Mucosa of gallbladder (tissue), 1 donor: ENCODE measurements around the gene TESPA1. TPM values are rescaled to one million over a fixed set of nuclear protein-coding genes. Genes with fewer than 3 reads are reported as not detected.
"Not testable (repeated sequence)": the region's sequence is repeated elsewhere in the genome, so short reads cannot be mapped to it uniquely, and the experiment has no call there.

Source experiments
- DNase-seq: peaks from one replicate; pipeline ENCODE4 v3.0.0-alpha.2; 2020; ENCODE audit warnings: low spot score
- total RNA-seq: library from RNA; stranded (reverse); gene quantifications from one replicate; pipeline ENCODE4 v1.2.1, GENCODE V29; 2021
- donor health status: DM: no; HTN: no; CAD: no.

The TESPA1 gene
- 4.1 TPM for total RNA-seq

DNA sequence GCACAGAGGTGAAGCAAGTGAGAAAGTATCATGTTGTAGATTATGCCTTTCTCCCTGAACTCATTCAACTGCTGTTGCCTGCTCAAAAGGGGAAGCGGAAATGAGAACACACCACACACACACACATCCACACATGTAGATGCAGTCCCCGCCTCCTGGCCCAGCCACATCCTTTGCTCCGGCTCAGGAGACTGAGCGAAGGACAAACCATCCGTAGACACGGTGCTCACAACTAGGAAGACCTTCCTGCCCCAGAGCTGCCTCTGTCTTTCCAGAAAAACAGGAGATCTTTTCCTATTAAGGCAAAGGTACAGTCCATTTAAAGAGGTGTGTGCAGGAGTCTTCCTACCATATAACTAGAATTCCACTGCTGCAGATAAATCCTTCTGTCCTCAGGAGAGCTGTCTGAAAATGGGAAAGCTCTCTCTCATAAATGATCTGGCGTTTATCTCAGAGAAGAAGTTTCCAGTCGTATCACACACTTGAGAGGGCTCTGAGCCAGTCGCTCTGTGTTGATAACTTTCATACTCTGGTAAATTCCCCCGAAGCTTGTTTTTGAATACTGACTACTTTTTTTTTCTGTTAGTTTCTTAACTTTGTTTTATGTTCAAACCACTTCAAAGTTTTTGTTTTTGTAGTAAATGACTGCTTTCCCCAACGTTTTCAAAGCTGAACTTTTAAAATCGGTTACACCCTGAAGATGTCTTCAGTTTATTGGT lies at the start of gene TESPA1:
Gene TESPA1, minus strand, starts transcription at position 105 of the 719 bp plus-strand sequence. CDS start 10,200 bp downstream, outside the sequence.
- peak; percentile 71 for DNase-seq

- DNase-seq: no peak
Measured at GRCh38 chr12:55034218-55034617, 49.7 kb upstream of the TESPA1 start.

- DNase-seq: no peak
Measured at GRCh38 chr12:55025508-55025907, 40.9 kb upstream of the TESPA1 start.

DNA sequence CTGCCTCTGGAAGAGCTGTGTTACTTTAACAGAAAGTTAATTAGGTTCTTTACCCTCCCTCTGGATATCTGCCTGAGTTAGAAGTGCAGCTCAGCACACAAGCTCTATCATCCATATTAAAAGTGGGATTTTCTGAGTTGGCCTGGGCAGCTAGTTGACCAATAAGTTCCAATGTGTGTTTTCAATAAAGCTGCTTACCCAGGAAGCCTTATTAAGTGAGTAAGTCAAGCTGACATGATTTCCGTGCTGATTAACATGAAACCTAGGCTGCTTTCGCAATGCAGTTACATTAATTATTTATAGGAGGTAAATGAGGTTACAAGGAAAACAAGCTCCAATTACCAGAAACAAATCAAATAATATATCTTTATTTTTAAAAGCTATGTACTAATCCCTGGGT lies 40.0 kb upstream of the TESPA1 start:
- no peak for DNase-seq

GRCh38 chr12:55019784-55020183 lies 35.2 kb upstream of the TESPA1 start, which contains the start of gene NEUROD4:
Gene NEUROD4, plus strand, starts transcription at chr12:55019974. Its CDS starts 6,466 bp downstream, at chr12:55026440.
- peak; percentile 32 for DNase-seq

- DNase-seq: no peak
Measured at GRCh38 chr12:55017416-55017925, 32.9 kb upstream of the TESPA1 start.

GRCh38 chr12:55008944-55009585 lies 24.5 kb upstream of the TESPA1 start:
- DNase-seq: no peak

DNA sequence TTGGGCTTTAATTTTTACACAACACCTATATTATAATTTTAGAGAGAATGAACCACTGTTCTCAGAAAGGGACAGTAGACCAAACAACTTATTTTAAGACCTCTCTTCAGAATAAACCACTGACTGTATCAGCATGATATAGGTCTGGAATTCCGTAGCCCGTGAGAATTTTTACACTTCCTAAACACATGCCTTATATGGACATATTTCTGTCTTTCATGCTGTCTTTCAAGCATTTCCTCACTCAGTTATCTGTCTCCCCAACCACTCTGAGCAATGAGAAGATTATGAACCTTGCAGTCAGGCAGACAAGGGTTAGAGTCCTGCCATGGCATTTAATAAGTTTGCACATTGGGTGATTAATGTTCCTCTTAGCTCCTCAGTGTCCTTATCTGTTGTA lies 17.8 kb upstream of the TESPA1 start:
- no peak for DNase-seq

- no peak for DNase-seq
Measured at GRCh38 chr12:55001198-55001868, 16.8 kb upstream of the TESPA1 start.

DNA sequence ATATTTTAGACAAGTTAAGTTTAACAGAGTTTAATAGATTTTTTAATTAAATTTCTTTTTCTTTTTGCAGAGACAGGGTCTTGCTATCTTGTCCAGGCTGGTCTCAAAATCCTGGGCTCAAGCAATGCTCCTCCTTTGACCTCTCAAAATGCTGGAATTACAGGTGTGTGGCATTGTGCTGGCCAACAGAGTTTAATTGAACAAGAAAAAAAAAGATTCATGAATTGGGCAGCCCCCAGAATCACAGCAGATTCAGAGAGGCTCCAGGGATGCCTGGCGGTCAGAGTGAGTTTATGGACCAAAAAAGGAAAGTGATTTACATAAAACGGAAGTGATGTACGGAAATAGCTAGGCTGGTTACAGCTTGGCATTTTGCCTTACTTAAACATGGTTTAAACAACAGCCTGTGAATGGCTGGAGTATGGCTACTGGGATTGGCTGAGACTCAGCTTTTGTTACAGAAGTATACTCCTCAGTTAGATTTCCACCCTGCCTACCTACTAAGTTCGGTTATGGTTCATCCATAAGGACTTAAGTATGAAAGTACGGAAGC lies 14.5 kb upstream of the TESPA1 start:
- DNase-seq: no peak

- DNase-seq: no peak
Measured at GRCh38 chr12:54997929-54998522, 13.5 kb upstream of the TESPA1 start.

GRCh38 chr12:54996205-54996604 lies 11.6 kb upstream of the TESPA1 start:
- no peak for DNase-seq

- peak; percentile 59 for DNase-seq
Measured at GRCh38 chr12:54993181-54993835, 8.7 kb upstream of the TESPA1 start.

- DNase-seq: no peak
Measured at GRCh38 chr12:54991991-54992375, 7.4 kb upstream of the TESPA1 start.

DNA sequence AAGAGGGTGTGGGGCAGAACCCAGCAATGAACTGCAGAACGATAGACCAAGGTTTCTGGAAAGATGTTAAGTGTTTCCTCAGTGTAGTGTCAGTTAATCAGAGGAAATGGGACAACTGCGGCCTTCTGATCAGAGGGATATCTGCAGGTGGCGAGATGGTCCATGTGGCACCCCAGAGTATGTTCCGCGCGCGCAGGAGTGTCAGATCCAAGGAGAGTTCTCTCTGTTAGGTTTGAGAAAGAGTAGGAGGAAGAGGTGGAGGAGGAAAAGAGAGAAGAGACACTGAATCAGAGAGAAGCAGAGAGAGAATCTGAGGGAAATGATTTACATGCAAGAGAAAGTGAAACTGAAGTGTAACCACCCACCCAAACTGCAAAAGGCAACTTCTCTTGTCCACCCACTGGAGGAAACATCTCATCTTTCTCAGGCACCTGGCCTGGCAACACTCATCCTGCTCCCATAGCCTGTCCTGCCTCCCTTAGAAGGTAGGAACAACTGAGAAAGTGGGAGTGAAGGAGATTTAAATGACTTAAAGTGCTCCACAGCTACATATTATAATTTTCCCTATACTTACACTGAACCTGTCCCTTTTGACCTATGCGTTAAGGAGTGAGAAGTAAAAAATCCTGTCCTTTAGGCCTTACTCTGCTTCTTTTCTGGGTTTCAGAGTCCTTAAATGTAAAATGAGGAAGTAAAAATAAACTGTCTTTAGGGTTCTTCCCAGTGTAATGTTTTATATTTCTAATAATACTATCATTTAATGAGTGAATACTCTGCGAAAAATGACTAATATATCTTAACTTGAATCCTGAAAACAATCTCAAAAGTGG lies 6.8 kb upstream of the TESPA1 start:
- no peak for DNase-seq

- no peak for DNase-seq
Measured at GRCh38 chr12:54989829-54990228, 5.3 kb upstream of the TESPA1 start.

GRCh38 chr12:54988402-54989054 lies 4.0 kb upstream of the TESPA1 start:
- peak; percentile 64 for DNase-seq

- DNase-seq: no peak
Measured at GRCh38 chr12:54987611-54988231, 3.2 kb upstream of the TESPA1 start.

GRCh38 chr12:54986773-54987172 lies 2.2 kb upstream of the TESPA1 start:
- DNase-seq: not testable (repeated sequence)
